Measurements from ENCODE around the gene COMT. TPM values are rescaled to one million over a fixed set of nuclear protein-coding genes. Genes with fewer than 3 reads are reported as not detected.
A peak's percentile ranks its signal among the peaks of the same experiment; 100 is the strongest.

Gene COMT
- total and polyA plus RNA-seq, 8 donors, result 25.1 to 174 (median 103) TPM

GRCh38 chr22:19959587-19960490 is 18.3 kb downstream of the COMT start:
- intact Hi-C loops (cut with DNase I; ENCODE audit: low total_unique reads), result no loop called here
- H3K27ac ChIP-seq, result peak overlapping the region in 4 of 5 donors; percentile 48 to 87 (median 64)
- WGBS, 5 donors, result 29 to 49% (median 34%) methylated on average over 4 to 12 of the region's 13 CpGs

GRCh38 chr22:19960491-19961200 is 19.1 kb downstream of the COMT start:
- Histone ChIP-seq H3K27me3 (no peaks in the 10 kb centered on the region), H3K9me3 (no peaks in the 10 kb centered on the region), H3K36me3 (peaks cover 16 to 32% (median 27%) of the 10 kb centered on the region in 4 donors), H3K4me1 (peaks cover 57 to 64% (median 62%) of the 10 kb centered on the region in 4 donors), H3K4me3 (no peak overlapping the region), H3K27ac (peak overlapping the region in 2 of 5 donors; percentile 56 to 87)
- 85 to 89% (median 85%) methylated on average over 12 of the region's 12 CpGs for WGBS, 5 donors
- intact Hi-C loops (cut with DNase I; ENCODE audit: low total_unique reads), result no loop called here
- no peak for DNase-seq
- TF ChIP-seq EP300 (IDR thresholded peaks at IDR 0.05) (no peak), POLR2A (IDR thresholded peaks at IDR 0.05) (no peak), CTCF (IDR thresholded peaks at IDR 0.05) (no peak), POLR2AphosphoS5 (IDR thresholded peaks at IDR 0.05) (no peak)

More at GRCh38 chr22:19959587-19960490, 18.3 kb downstream of the COMT start:
- peaks cover 14 to 23% (median 19%) of the 10 kb centered on the region in 4 donors for H3K36me3 ChIP-seq
- no peaks in the 10 kb centered on the region for H3K27me3 ChIP-seq
- DNase-seq, result no peak
- H3K9me3 ChIP-seq, result no peaks in the 10 kb centered on the region
- no peak for TF ChIP-seq CTCF (IDR thresholded peaks at IDR 0.05)
- TF ChIP-seq POLR2A (IDR thresholded peaks at IDR 0.05), result no peak
- H3K4me3 ChIP-seq, result peak overlapping the region; percentile 27 to 41 (median 40)
- H3K4me1 ChIP-seq, result peaks cover 57 to 65% (median 61%) of the 10 kb centered on the region in 4 donors

GRCh38 chr22:19961201-19961580 is 19.6 kb downstream of the COMT start:
- no peak for DNase-seq
- H3K36me3 ChIP-seq, result peaks cover 16 to 37% (median 30%) of the 10 kb centered on the region in 4 donors
- intact Hi-C loops (cut with DNase I; ENCODE audit: low total_unique reads), result no loop called here
- no peak for TF ChIP-seq POLR2A (IDR thresholded peaks at IDR 0.05)
- TF ChIP-seq POLR2AphosphoS5 (IDR thresholded peaks at IDR 0.05), result no peak
- no peak for TF ChIP-seq CTCF (IDR thresholded peaks at IDR 0.05)
- no peak overlapping the region for H3K4me3 ChIP-seq
- H3K4me1 ChIP-seq, result peaks cover 57 to 68% (median 62%) of the 10 kb centered on the region in 4 donors
- WGBS, 5 donors, result 66 to 100% (median 71%) methylated on average over 1 to 9 of the region's 9 CpGs
- H3K9me3 ChIP-seq, result no peaks in the 10 kb centered on the region
- H3K27ac ChIP-seq, result peak overlapping the region in 1 of 5 donors; percentile 87
- no peaks in the 10 kb centered on the region for H3K27me3 ChIP-seq

GRCh38 chr22:19961868-19962245 is 20.3 kb downstream of the COMT start:
- H3K36me3 ChIP-seq, result peaks cover 16 to 42% (median 37%) of the 10 kb centered on the region in 4 donors

More at GRCh38 chr22:19961868-19962245, 20.3 kb downstream of the COMT start:
- no peak for TF ChIP-seq POLR2AphosphoS5 (IDR thresholded peaks at IDR 0.05)
- TF ChIP-seq EP300 (IDR thresholded peaks at IDR 0.05), result no peak
- TF ChIP-seq CTCF (IDR thresholded peaks at IDR 0.05), result no peak
- no peak for TF ChIP-seq POLR2A (IDR thresholded peaks at IDR 0.05)
- 67 to 78% (median 76%) methylated on average over 3 to 8 of the region's 8 CpGs for WGBS, 5 donors
- H3K4me1 ChIP-seq, result peaks cover 57 to 72% (median 62%) of the 10 kb centered on the region in 4 donors
- no peak for DNase-seq
- H3K9me3 ChIP-seq, result no peaks in the 10 kb centered on the region
- intact Hi-C loops (cut with DNase I; ENCODE audit: low total_unique reads), result no loop called here
- peak overlapping the region in 4 of 5 donors; percentile 87 to 88 (median 87) for H3K27ac ChIP-seq
- H3K27me3 ChIP-seq, result no peaks in the 10 kb centered on the region
- peak overlapping the region in 1 of 4 donors; percentile 43 for H3K4me3 ChIP-seq
